GM23338 (cell line): ENCODE data around the gene SLC19A2.

Experiments used
- CREB1 ChIP-seq: fragments of 250-450 bp; sonication (Bioruptor Pico); IDR thresholded peaks from 2 replicates; pipeline ENCODE4 v1.5.0; 2020; ENCODE audit warnings: low read depth, mild to moderate bottlenecking, moderate library complexity
- EZH2 ChIP-seq: fragments of 200-600 bp; sonication (generic); IDR thresholded peaks from one replicate; pipeline ENCODE4 v1.8.0; 2017; ENCODE audit warnings: antibody characterized with exemption, mild to moderate bottlenecking, low read depth; ENCODE audit not compliant: unreplicated experiment
- TF ChIP-seq, protein P1 (sequence below), 2 experiments: fragments of 200-600 bp in 1 of 2; sonication (generic) in 1 of 2; conservative IDR thresholded peaks; 2 replicates each; pipeline versions ENCODE4 v1.5.1 to v1.6.1; 2016 to 2017; ENCODE audit warnings: antibody characterized with exemption in 2 of 2, low read depth in 2 of 2, mild to moderate bottlenecking in 2 of 2, moderate library complexity in 1 of 2
- TF ChIP-seq, protein P2 (sequence below): IDR thresholded peaks from one replicate; pipeline ENCODE4 v1.6.1; 2018; ENCODE audit warnings: antibody characterized with exemption; ENCODE audit not compliant: unreplicated experiment

DNA sequence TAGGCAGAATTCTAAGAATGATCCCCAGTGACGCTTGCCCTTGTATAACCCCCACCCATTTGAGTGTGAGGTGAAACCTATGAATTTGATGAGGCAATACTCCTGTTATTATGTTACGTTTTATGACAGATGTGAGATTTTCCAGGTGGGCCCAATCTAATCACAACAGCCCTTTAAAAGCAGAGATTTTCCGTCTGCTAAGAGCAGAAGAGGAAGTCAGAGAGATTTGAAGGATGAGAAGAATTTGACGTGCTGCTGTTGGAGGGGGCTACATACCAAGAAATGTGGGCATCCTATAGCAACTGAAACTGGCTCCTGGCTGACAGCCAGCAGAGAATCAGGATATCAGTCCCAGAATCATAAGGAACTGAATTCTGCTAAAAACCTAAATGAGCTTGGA, 2.4 kb upstream of the SLC19A2 start:
- TF ChIP-seq, protein P1, sequence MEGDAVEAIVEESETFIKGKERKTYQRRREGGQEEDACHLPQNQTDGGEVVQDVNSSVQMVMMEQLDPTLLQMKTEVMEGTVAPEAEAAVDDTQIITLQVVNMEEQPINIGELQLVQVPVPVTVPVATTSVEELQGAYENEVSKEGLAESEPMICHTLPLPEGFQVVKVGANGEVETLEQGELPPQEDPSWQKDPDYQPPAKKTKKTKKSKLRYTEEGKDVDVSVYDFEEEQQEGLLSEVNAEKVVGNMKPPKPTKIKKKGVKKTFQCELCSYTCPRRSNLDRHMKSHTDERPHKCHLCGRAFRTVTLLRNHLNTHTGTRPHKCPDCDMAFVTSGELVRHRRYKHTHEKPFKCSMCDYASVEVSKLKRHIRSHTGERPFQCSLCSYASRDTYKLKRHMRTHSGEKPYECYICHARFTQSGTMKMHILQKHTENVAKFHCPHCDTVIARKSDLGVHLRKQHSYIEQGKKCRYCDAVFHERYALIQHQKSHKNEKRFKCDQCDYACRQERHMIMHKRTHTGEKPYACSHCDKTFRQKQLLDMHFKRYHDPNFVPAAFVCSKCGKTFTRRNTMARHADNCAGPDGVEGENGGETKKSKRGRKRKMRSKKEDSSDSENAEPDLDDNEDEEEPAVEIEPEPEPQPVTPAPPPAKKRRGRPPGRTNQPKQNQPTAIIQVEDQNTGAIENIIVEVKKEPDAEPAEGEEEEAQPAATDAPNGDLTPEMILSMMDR (conservative IDR thresholded peaks at IDR 0.05; ENCODE audit: low read depth in 2 of 2), result no peak
- TF ChIP-seq CREB1 (no peak), EZH2 (no peak)
- TF ChIP-seq, protein P2, sequence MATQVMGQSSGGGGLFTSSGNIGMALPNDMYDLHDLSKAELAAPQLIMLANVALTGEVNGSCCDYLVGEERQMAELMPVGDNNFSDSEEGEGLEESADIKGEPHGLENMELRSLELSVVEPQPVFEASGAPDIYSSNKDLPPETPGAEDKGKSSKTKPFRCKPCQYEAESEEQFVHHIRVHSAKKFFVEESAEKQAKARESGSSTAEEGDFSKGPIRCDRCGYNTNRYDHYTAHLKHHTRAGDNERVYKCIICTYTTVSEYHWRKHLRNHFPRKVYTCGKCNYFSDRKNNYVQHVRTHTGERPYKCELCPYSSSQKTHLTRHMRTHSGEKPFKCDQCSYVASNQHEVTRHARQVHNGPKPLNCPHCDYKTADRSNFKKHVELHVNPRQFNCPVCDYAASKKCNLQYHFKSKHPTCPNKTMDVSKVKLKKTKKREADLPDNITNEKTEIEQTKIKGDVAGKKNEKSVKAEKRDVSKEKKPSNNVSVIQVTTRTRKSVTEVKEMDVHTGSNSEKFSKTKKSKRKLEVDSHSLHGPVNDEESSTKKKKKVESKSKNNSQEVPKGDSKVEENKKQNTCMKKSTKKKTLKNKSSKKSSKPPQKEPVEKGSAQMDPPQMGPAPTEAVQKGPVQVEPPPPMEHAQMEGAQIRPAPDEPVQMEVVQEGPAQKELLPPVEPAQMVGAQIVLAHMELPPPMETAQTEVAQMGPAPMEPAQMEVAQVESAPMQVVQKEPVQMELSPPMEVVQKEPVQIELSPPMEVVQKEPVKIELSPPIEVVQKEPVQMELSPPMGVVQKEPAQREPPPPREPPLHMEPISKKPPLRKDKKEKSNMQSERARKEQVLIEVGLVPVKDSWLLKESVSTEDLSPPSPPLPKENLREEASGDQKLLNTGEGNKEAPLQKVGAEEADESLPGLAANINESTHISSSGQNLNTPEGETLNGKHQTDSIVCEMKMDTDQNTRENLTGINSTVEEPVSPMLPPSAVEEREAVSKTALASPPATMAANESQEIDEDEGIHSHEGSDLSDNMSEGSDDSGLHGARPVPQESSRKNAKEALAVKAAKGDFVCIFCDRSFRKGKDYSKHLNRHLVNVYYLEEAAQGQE, result no peak
